ENCODE results near the gene DNAJC25.
A peak's percentile ranks its signal among the peaks of the same experiment; 100 is the strongest.

The DNAJC25 gene

DNA sequence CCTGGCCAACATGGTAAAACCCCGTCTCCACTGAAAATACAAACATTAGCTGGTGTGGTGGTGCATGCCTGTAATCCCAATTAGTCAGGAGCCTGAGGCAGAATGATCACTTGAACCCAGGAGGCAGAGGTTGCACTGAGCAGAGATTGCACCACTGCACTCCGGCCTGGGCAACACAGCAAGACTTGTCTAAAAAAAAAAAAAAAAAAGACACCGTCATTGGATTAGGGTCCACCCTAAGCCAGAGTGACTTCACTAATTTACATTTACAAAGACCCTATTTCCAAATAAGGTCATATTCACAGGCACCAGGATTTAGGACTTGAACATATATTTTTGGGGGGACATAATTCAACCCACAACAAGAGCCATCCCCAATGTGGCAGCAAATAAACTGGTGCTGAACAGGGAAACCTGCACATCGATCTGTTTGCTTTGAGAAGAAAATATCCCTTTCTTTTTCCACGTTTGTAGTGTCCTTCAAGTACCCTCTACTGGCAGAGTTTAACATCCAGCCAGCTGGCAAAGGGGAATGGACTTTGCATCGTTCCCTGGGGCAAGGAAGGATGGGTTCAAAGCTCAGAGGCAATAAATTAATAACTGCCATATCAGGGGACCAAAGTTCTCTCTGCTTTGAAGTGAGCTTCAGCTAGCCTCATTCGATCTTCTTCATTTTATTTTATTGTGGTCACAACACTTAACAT lies 3.7 kb upstream of the DNAJC25 start:
- no peak for DNase-seq (ENCODE audit: low read depth)

DNA sequence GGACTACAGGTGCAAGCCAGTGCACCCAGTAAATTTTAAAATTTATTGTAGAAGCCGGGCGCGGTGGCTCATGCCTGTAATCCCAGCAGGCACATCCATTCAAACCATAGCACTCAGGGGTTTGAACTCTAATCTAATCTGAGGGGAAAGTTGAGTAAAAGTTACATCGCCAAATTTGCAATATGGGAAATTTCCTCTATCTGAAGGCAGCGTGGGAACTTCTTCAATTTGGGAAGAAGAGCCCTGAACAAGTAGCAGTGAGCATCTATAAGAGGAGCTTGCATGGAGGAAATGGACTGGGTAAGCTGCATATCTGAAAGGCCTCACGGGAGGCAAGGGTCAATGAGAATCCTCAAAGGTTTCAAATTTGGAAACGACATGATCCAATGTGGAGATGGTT lies 2.7 kb upstream of the DNAJC25 start:
- no peak for DNase-seq (ENCODE audit: low read depth)

DNA sequence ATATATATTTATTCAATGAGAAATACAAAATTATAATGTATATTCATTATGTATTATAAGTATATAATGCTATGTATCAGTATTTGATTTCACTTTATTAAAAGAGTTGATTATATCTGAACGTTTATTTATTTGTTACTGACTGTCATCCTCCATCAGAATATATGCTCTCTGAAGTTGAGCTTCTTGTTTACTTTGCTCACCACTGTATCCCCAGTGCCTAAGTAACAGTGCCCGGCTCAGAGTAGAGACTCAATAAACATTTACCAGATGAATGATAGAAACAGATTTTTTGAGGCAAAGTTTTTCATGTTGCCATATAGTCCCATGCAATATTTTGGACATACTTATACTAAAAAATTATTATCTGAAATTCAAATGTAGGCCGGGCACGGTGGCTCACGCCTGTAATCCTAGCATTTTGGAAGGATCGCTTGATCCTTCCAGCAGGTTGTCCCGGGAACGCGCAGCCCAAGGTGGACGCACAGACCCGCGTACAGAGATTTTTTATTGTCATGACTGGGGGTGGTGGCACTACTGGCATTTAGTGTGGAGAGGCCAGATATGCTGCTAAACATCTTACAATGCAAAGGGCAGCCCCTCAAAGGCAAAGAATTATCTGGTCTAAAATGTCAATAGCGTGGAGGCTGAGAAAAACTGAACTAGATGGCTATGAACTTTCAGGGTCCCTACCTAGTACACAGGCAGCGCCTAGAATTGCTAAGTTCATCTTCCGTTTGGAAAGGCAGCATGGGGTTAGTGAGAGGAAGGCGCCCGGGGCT lies 761 bp upstream of the DNAJC25 start:
- DNase-seq (ENCODE audit: low read depth) = no peak

DNA sequence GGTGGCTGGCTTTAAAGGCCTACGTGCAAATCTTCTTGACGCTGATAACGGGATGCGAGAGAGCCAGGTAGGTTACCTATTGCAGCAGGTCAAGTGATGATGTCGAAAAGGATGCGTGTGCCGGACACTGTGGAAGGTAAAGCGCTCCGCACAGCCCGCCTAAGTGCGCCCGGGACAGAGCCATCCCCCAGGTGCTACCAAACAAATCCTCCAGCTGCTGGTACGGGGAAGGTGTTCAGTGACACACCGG lies 245 bp upstream of the DNAJC25 start:
- DNase-seq (ENCODE audit: low read depth) = no peak

DNA sequence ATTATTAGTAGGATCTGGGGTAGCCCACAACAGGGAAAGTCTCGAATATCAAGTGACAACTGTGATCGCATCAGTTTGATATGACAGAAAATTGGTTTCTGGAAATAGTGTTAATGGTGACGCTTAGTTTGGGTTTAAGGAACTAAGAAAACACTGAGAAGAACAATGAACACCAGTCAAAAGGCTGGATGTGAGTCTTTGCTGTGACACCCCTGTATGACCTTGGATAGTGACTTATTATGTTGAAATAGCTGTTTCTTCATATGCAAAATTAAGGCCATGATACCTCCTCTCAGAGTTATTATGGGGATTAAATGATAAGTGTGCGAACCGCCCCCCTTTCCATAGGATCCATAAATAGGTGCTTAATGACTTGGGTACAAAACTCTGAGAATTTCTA lies 926 bp downstream of the DNAJC25 start:
- DNase-seq (ENCODE audit: low read depth) = no peak

DNA sequence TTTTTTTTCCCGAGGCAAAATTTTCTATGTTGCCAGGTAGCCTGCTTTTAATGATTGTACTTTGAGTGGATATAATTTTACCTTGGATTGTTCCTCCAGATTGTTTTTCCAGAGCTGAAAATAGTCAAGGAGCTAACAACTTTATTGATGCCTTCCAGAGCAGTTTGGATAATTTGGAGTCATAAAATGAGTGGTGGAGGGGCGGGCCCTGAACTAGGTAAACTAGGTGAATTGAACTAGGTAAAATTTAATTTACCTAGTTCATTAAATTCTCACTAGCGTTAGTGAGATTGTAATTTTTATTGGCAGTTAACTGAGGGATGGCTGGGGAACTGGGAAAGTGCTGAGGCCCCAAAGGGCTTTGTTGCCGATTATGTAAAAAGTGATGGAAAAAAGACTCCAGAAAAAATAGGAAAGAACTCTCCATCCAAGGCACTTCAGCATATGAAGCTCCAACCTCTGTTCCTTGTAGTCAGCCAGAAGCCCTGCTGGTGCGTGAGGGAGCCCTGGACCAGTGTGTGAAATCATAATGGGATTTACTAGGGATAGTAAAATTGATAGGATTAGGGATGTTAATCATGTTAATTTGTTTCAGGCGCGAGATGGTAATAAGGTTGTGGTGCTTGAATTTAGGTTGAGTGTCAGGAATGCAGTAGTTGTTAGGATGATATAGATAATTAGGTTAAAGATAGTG lies 1.7 kb downstream of the DNAJC25 start:
- DNase-seq (ENCODE audit: low read depth) = no peak

DNA sequence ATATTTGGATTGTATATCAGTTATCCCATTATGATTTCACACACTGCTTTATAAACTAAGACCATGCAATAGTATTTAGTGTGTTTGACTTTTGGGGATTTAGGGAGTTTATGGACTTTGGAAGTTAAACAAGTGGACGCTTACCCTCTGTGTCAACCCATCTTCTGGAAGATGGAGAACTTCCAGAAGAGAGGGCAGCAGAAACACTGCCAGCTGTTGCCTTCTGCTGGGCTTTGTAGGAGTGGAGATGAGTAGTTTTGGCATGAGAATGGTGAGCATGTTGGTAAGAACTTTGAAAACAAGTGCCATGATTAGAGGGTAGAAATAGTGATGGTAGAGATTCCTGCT lies 2.2 kb downstream of the DNAJC25 start:
- no peak for DNase-seq (ENCODE audit: low read depth)

DNA sequence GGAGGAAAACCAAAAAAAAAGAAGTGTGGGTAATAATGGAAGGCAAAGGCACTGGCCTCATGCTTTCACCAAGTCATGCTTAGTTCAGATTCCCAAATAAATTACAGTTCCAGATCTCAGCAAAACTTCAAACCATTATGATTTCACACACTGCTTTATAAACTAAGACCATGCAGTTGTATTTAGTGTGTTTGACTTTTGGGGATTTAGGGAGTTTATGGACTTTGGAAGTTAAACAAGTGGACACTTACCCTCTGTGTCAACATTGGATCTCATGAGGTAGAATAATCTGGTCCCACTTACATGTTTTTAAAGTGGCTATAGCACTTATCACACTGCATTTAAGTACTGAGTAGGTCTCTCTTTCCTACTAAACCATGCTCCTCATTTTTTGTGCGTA lies 3.7 kb downstream of the DNAJC25 start:
- DNase-seq (ENCODE audit: low read depth) = no peak

DNA sequence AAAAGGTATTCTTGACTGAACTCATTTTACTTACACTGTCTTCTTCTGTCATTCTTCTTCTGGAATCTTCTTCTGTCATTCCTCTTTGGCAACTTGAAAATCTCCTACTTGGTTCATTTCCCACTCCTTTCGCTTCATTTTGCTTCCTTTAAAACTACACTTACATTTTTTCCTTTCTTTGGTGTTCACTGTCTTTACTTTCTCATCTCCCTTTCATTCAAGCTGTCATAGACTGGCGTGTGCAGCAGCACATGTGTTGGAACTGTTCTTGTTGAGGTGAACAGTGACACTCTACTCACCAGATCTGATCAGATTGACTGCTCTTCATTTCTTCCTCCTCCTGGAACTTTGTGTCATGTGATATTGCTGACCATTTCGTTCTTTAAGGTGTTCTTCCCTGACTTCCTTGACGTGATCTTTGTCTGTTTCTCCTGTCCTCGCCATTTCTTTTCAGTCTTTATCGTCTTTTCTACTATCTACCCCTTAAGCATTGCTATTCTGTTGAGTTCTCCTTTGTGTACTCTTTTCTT lies 6.4 kb downstream of the DNAJC25 start:
- no peak for DNase-seq (ENCODE audit: low read depth)

DNA sequence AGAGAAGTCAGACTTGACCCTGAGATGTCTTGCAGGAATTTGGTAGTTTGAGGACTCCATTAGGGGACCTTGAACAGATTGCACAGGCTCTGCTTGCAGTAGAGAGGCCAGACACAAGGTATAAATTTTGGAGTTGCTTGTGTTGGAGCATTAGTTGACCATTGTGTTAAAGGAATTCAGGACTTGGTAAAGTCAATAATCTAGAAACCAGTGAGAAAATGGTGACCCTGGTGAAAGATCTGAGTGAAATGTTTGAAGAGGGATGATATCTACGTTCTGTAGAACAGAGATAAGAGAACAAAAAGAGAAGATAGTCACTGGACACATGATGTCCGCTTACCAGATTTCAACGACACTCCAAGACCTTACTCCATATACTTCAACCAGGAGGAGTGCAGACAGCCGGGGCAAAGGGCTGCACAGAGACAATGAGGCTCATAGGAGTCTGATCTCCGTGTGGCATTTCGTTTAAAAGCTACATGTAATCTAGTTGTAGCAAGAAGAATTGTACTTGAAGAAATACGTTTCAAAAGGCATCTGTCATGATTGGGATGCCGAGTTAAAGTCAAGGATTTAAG lies 13.2 kb downstream of the DNAJC25 start:
- no peak for DNase-seq (ENCODE audit: low read depth)

DNA sequence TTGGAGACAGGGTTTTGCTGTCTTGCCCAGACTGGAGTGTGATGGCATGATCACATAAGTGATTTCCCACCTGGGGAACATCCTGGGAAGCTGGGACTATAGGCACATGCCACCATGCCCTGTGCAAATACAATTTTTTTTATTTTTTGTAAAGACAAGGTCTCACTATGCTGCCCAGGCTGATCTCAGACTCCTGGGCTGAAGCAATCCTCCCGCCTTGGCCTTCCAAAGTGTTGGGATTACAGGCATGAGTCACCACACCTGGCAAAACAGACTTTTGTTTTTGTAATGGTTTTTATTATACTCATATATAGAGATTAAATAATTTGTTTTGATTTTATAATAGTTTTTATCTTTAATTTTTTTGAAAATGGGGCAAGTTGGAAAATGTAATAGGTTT lies 14.7 kb downstream of the DNAJC25 start:
- DNase-seq (ENCODE audit: low read depth) = no peak

DNA sequence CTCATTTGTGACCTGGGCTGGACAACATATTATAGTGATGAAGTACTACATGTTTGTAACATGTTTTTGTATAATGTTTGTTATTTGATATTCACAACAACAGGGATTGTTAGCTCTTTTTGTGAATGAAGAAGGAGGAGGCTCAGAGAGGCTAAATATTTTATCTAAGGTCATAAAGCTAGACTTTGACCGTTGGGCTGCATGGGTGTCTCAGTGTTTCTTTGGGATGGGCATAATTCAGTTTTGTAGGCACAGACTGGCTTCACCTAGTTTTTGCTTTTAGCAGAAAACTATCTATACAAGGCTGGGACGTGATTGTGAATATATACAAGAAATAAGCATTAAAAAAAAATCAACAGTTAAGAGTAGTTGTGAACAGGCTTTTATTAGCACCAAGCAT lies 15.3 kb downstream of the DNAJC25 start:
- DNase-seq (ENCODE audit: low read depth) = no peak

DNA sequence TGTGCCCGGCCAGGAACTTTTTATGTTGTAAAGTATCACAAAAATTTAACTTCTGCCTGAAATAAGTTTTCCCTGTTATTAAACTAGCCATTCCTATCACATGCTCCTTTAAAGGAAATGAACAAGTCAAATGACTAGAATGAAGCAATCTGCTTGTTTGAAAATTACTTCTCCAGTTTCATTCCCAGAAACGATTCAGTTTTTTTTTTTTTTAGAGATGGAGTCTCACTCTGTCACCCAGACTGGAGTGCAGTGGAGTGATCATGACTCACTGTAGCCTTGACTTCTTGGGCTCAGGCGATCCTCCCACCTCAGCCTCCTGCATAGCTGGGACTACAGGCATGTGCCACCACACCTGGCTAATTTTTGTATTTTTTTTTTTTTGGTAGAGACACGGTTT lies 16.9 kb downstream of the DNAJC25 start:
- no peak for DNase-seq (ENCODE audit: low read depth)

DNA sequence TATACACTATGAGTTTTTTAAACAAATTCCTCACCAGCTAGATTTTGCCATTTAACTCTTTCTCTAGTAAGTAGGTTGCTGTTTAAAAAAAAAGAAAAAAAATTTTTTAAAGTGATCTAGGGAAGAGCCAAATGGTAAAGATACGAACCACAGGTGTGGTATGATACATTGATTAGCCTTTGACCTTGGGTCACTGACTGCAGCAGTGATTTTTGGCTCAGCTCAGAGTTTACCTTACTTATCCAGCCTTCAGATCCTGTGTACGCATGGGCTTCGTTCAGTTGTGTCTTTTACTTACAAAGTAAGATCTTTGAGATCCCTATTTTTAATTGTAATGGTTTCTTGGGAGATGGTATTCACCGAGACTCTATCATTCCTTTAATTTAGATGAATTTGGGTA lies 17.9 kb downstream of the DNAJC25 start:
- no peak for DNase-seq (ENCODE audit: low read depth)

DNA sequence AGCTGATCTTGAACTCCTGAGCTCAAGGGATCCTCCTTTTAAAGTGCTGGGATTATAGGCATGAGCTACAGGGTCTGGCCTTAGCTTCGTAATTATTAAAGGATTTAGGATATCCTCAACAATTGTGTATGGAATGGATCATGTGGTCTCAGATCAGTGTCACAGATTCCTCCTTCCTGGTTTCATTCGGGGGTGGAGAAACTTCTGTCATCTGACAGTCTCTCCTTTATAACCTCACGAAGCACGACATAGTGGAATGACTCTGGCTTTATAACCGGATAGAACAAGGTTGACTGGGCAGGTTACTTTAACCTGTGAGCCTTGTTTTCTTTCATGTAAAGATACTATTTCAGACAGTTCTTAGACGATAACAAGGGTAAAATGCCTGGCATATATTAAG lies 25.9 kb downstream of the DNAJC25 start:
- DNase-seq (ENCODE audit: low read depth) = no peak

DNA sequence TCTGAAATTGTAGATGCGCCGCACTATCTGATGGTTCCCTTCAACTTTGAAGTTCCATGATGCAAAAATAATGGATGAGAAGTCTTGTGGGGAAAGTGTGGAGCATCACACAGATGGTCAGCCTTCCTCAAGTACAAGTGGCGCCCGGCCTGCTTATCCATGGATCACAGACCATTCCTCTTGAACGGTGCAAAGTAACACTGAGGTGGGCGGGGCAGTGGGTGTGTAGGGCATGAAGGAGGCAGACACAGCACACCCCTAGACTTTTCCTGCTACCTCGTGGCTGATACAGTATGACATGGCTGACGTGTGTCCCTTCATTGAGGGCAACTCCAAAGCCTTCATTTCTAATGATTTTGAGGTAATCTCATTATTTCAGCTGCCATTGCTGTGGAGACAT lies 27.8 kb downstream of the DNAJC25 start:
- DNase-seq (ENCODE audit: low read depth) = no peak

DNA sequence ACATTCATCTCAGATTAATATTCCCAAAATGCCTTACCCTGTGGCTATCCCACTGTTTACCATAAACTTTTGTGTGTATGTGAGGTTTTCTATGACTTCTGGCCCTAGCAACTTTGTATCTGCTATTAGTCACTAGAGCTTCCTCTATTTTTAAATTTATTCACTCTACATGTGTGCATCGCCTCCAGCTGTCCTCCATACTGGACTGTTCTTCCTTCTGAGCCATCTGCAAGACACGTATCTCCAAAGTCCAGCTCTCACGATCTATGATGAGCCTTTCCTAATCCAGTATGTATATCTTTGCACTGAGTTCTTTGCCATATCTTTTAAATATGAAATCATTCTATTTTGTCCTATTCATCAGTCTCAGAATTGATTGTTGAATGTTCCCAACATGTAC lies 28.6 kb downstream of the DNAJC25 start:
- DNase-seq (ENCODE audit: low read depth) = no peak

DNA sequence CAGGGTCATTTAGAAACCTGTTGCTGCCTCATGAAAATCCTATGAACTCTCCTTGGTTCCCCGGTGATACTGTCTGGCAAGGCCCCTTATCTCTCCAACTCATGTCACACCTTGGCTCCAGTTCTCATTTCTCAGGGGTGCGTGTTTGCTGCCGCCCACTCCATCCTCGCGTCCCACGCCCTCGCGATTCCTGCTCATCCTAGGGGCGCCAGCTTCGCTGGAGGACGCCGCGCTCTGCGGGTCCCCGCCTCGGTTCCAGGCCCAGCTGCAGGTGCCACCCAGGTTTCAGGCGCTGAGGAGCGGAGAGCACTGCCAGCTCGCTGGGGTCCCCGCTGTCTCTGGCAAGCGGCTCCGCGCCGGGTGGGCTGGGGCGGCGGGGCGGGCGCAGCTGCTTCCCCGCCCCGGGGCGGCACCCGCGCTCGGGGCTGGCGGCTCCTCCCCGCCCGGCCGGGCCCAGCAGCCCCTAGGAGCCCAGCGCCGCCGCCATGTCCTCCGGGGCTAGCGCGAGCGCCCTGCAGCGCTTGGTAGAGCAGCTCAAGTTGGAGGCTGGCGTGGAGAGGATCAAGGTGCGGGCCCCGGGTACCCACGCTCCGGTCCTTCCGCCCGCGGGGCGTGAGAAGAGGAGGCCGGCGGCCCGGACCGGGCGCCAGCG lies 30.1 kb downstream of the DNAJC25 start, which contains the start of gene GNG10:
Gene GNG10, plus strand, starts transcription at position 456 of the 652 bp plus-strand sequence. Its CDS starts 30 bp downstream, at position 486.
- DNase-seq (ENCODE audit: low read depth) = peak; percentile 21

DNA sequence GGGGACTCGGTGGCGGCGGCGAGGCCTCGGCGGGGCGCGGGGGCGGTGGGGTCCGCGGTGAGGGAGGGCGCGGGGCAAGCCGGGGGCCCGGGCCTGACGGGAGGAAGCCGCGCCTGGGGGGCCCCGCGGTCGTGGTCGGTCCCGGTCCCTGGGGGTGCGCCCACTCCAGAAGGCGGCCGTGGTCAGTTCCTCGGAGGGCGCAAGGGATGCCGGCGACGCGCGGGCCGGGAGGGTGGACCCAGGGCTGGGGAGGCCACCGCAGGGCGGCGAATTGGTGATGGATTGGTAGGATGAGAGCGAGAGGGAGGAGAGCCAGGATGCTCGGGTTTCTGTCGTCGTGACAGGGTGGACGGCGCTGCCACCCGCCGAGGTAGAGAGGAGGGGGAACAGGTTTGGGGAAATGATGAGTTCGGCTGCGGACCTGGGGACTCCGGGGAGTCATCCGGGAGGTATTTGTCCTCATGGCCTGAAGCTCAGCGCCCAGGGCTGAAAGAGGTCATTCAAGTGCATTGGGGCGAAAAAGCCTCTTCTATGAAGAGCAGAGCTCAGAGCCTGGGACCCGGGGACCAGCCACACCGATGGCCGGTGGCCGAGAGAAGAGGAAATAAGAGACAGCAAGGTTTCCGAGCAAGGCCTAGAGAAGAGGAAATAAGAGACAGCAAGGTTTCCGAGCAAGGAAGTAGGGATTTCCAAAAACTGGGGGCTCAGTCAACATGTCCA lies 30.8 kb downstream of the DNAJC25 start:
- peak; percentile 36 for DNase-seq (ENCODE audit: low read depth)

DNA sequence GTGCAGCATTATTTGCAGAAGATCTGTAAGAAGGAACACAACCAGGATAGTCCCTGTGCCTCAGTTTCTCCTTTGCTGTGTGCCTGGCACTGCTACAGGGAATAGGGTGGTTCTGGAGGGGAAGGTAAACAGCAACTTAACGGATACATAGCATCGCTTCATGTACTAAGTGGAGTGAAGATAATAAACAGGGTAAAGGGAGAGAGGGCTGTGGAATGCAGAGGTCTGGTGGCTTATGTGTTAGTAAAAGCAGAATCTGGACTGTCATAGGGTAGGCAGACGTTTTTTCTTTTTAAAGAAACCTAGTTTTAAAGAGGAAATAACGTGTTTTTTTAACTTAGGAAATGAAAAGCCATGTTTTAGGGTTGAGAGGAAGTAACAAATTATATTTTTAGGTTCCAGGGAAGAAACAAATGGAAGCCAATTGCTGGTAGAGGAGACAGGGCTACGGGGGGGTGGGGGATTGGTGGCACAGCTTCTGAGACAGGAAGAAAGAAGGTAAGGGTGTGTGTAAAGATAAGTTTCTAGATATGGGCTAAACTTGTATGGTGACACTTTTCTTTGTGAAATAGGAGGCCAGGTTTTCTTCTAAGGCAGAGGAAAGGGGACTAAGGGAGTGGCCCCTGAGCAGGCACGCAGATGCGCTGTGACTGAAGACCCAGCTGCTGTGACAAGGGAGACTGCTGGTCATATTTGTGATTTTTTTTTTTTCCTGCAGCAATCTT lies 31.6 kb downstream of the DNAJC25 start:
- DNase-seq (ENCODE audit: low read depth) = no peak

DNA sequence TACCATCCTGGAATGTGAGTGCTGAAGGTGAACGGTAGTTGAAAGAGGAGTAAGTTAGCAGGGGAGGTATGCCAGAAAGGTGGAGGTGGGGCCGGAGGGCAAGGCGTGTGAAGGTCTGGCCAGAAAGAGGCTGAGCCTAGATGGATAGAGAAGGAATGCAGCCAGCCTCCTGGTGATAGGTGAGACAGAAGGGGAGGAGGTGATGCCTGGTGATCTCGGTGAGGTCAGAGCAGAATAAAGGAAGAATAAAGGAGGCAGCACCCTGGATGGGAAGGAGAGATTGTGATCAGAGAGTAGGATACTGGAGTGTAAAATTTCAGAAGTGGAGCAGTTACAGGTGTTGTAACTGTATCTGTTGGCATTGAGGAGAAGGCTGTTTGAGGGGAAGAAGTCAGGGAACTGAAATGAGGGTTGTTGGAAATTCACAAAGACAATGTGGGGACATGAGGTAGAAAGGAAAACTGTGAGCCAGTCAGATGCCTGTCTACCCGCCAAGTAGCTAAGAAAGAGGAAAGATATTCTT lies 32.2 kb downstream of the DNAJC25 start:
- no peak for DNase-seq (ENCODE audit: low read depth)

Data from GM04504 (cell line).